Brain pericyte (primary cell): ENCODE data around the gene EFEMP2.

Experiments used
- DNase-seq: peaks from one replicate; pipeline ENCODE4 v3.0.0-alpha.2; 2012; ENCODE audit warnings: low read depth, low spot score

Gene EFEMP2

DNA sequence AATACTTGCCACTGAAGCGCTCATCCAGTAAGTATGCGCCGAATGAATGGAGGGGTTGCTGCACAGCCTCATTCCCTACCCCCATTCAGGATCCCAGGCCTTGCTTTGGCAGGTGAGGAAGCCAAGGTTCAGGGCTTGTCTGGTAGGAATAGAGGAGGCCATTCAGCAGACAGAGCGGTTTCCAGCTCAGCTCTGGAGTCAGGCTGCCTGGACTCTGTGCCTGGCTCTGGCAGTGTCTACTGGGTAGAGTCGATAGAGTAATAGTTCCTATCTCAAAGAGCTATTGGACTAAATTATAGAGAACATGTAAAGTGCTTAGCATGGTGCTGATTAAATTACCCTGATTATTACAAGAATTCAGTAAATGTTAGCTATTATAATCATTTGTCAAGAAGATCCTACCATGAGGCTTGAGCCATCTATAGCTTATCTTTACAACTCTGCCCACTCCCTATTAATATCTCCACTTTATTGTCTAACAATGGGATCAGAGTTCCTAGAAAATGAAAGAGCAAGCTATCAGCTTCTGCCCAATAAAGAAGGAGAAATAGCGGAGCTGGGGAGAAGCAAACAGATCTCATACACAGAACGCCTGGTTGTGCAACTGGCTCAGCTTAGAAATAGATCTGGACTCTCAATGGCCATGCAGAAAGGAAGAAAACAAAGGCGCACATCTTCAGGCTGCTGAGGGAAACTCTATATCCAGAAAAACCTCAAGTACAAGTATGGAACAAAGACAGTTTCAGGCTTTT, 45.4 kb downstream of the EFEMP2 start:
- no peak for DNase-seq

- no peak for DNase-seq
Observed at GRCh38 chr11:65822776-65823528, 49.6 kb downstream of the EFEMP2 start.

- DNase-seq: no peak
Observed at GRCh38 chr11:65821107-65821506, 51.5 kb downstream of the EFEMP2 start.

DNA sequence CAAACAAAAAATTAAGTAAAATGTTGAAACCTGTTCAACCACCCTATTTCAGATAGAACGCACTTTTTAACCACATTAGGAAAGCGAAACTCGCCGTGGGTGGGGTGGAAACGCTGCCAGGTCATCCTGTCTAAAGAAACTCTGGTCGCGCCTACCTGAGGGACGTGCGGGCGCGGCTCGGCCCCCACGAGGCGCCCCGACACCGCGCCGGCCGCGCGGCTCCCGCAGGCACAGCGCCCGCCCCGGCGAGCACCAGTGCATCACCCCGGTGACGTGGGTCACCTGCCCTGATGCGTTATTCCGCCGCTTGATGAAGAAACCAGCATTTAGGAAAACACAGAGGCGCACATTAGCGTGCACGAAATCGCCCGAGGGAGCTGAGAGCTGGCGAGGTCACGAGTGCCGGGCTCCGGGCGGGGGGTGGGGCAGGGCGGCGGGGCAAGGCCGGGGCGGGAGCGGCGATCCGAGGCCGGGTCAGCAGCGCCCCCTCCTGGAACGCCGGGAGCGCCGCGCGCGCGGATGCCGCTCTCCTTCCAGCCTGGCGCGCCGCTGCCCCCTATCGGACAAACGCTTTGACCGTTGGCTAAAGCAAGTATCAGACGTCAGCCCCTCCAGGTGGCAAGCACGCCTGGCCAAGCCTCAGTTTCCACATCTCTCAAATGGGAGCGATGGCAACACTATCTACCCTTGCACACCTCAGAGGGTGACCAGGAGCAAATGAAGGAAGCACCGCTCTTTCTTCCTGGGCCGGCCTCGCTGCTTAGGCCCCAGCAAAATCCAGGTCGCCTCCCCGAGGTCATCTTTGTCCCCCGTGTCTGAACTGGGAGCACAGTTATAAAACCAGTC, 54.5 kb downstream of the EFEMP2 start:
- peak; percentile 48 for DNase-seq

- no peak for DNase-seq
Observed at GRCh38 chr11:65817312-65817834, 55.2 kb downstream of the EFEMP2 start.

DNA sequence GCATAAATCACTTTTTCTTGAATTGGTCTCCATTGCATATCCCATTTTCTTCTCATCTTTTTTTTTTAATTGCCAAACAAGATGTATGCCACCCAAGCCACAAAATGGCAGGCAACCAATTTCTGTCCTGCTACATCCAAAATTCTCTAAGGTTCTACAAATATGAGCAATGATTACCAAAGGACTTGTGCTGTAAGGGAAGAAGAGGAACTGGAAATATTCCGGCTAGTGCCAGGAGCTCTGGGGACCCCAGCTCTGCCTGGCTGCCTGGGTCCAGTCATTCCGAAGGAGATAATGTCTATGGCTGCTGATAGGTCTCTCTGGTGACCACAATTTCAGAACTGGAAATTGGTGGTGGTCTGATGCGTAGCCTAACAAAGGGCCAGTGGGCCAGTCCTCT, 55.9 kb downstream of the EFEMP2 start:
- no peak for DNase-seq
